HepG2 (cell line): Measurements from ENCODE around the gene ZNF483. TPM values are rescaled to one million over a fixed set of nuclear protein-coding genes. Genes with fewer than 3 reads are reported as not detected.
A peak's percentile ranks its signal among the peaks of the same experiment; 100 is the strongest.

ENCODE experiments used
- AGO1 ChIP-seq: fragments of 200-400 bp; formaldehyde crosslinking; IDR thresholded peaks from 2 replicates; pipeline ENCODE4 v1.6.1; 2017; ENCODE audit warnings: mild to moderate bottlenecking, low read depth, low read length, moderate library complexity; ENCODE audit not compliant: poor library complexity, severe bottlenecking
- CBX1 ChIP-seq: IDR thresholded peaks from one replicate; pipeline ENCODE4 v1.6.1; 2016; ENCODE audit warnings: antibody characterized with exemption, low read depth
- CTCF ChIP-seq: sonication (generic); formaldehyde crosslinking; IDR thresholded peaks from 2 replicates; pipeline ENCODE4 v1.5.0; 2020; ENCODE audit warnings: mild to moderate bottlenecking, missing genetic modification reagents, moderate library complexity
- EHMT2 ChIP-seq: fragments of 200-600 bp; sonication (generic); IDR thresholded peaks from 2 replicates; pipeline ENCODE4 v1.7.0; 2017; ENCODE audit warnings: antibody characterized with exemption, low read depth, low read length, borderline replicate concordance
- FOXP1 ChIP-seq, 2 experiments: fragments of 450-650 bp in 1 of 2; IDR thresholded peaks; 2 replicates each; pipeline ENCODE4 v1.6.1; 2017 to 2018; ENCODE audit warnings: antibody characterized with exemption in 1 of 2
- HIVEP1 ChIP-seq: sonication (generic); formaldehyde crosslinking; IDR thresholded peaks from 2 replicates; pipeline ENCODE4 v1.4.0; 2020; ENCODE audit warnings: mild to moderate bottlenecking, missing genetic modification reagents
- HOXA9 ChIP-seq: sonication (generic); formaldehyde crosslinking; IDR thresholded peaks from 2 replicates; pipeline ENCODE4 v1.8.1; 2022; ENCODE audit warnings: missing genetic modification reagents, mild to moderate bottlenecking, moderate library complexity, borderline replicate concordance
- JUND ChIP-seq: sonication (generic); formaldehyde crosslinking; IDR thresholded peaks from 2 replicates; pipeline ENCODE4 v1.8.0; 2022; ENCODE audit warnings: mild to moderate bottlenecking, missing genetic modification reagents
- KLF13 ChIP-seq: sonication (generic); formaldehyde crosslinking; IDR thresholded peaks from 2 replicates; pipeline ENCODE4 v1.4.0; 2020; ENCODE audit warnings: mild to moderate bottlenecking, missing genetic modification reagents
- TEAD3 ChIP-seq: optimal IDR thresholded peaks from 2 replicates; pipeline ENCODE3; 2016; ENCODE audit warnings: borderline replicate concordance
- THYN1 ChIP-seq: sonication (generic); formaldehyde crosslinking; IDR thresholded peaks from 2 replicates; pipeline ENCODE4 v1.8.1; 2023; ENCODE audit warnings: low read depth, mild to moderate bottlenecking, moderate library complexity, missing genetic modification reagents, borderline replicate concordance
- ZBTB1 ChIP-seq: sonication (generic); formaldehyde crosslinking; IDR thresholded peaks from 2 replicates; pipeline ENCODE4 v1.4.0; 2020; ENCODE audit warnings: missing genetic modification reagents, borderline replicate concordance
- ZBTB7B ChIP-seq: sonication (generic); formaldehyde crosslinking; IDR thresholded peaks from 2 replicates; pipeline ENCODE4 v1.4.0; 2020; ENCODE audit warnings: missing genetic modification reagents
- ZMYM4 ChIP-seq: sonication (generic); formaldehyde crosslinking; IDR thresholded peaks from 2 replicates; pipeline ENCODE4 v1.8.1; 2023; ENCODE audit warnings: mild to moderate bottlenecking, missing genetic modification reagents
- ZNF383 ChIP-seq: sonication (generic); formaldehyde crosslinking; IDR thresholded peaks from 2 replicates; pipeline ENCODE4 v1.4.0; 2020; ENCODE audit warnings: missing genetic modification reagents, mild to moderate bottlenecking, borderline replicate concordance
- ZNF543 ChIP-seq: sonication (generic); formaldehyde crosslinking; IDR thresholded peaks from 2 replicates; pipeline ENCODE4 v1.4.0; 2020; ENCODE audit warnings: mild to moderate bottlenecking, missing genetic modification reagents
- ZNF569 ChIP-seq: sonication (generic); formaldehyde crosslinking; IDR thresholded peaks from 2 replicates; pipeline ENCODE4 v1.5.0; 2020; ENCODE audit warnings: mild to moderate bottlenecking, missing genetic modification reagents, moderate library complexity, borderline replicate concordance
- ZNF605 ChIP-seq: sonication (generic); formaldehyde crosslinking; IDR thresholded peaks from 2 replicates; pipeline ENCODE4 v1.8.0; 2022; ENCODE audit warnings: mild to moderate bottlenecking, missing genetic modification reagents
- ZNF703 ChIP-seq: sonication (generic); formaldehyde crosslinking; IDR thresholded peaks from 2 replicates; pipeline ENCODE4 v1.5.1; 2020; ENCODE audit warnings: missing genetic modification reagents, mild to moderate bottlenecking, moderate library complexity, borderline replicate concordance
- polyA plus RNA-seq, 8 experiments: library from polyadenylated mRNA; depleted of rRNA in 3 of 8; stranded (reverse) in 7 of 8; unstranded in 1 of 8; fragments of >200 nt; fragmentation: Illumina TruSeq in 4 of 8; extraction: Trizol in 4 of 8; gene quantifications; 2 replicates each; pipeline versions ENCODE4 v1.2.1 to v1.2.3, GENCODE V29; 2011 to 2016; ENCODE audit warnings: low read depth in 4 of 8, missing spikeins in 1 of 8, mixed read lengths in 1 of 8; ENCODE audit not compliant: insufficient read depth in 1 of 8
- total RNA-seq, 5 experiments: library from RNA; depleted of rRNA; stranded (reverse); fragments of >200 nt; fragmentation: Illumina TruSeq; extraction: Trizol; gene quantifications; 2 replicates each; pipeline ENCODE4 v1.2.3, GENCODE V29; 2016; ENCODE audit warnings: low read depth in 1 of 5
- TF ChIP-seq, protein P1 (sequence below): sonication (generic); formaldehyde crosslinking; conservative IDR thresholded peaks from 2 replicates; pipeline ENCODE4 v1.8.1; 2023; ENCODE audit warnings: missing genetic modification reagents
- TF ChIP-seq, protein P2 (sequence below): sonication (generic); formaldehyde crosslinking; IDR thresholded peaks from 2 replicates; pipeline ENCODE4 v1.5.0; 2020; ENCODE audit warnings: mild to moderate bottlenecking, missing genetic modification reagents
- TF ChIP-seq, protein P3 (sequence below): sonication (generic); formaldehyde crosslinking; IDR thresholded peaks from 2 replicates; pipeline ENCODE4 v1.4.0; 2020; ENCODE audit warnings: missing genetic modification reagents, mild to moderate bottlenecking, borderline replicate concordance

ZNF483 gene
- total and polyA plus RNA-seq, 2 of the 13 experiments (the other 11 are each of a cell fraction or from before 2014, with no cell fraction given) = 2.0 to 9.5 TPM

DNA sequence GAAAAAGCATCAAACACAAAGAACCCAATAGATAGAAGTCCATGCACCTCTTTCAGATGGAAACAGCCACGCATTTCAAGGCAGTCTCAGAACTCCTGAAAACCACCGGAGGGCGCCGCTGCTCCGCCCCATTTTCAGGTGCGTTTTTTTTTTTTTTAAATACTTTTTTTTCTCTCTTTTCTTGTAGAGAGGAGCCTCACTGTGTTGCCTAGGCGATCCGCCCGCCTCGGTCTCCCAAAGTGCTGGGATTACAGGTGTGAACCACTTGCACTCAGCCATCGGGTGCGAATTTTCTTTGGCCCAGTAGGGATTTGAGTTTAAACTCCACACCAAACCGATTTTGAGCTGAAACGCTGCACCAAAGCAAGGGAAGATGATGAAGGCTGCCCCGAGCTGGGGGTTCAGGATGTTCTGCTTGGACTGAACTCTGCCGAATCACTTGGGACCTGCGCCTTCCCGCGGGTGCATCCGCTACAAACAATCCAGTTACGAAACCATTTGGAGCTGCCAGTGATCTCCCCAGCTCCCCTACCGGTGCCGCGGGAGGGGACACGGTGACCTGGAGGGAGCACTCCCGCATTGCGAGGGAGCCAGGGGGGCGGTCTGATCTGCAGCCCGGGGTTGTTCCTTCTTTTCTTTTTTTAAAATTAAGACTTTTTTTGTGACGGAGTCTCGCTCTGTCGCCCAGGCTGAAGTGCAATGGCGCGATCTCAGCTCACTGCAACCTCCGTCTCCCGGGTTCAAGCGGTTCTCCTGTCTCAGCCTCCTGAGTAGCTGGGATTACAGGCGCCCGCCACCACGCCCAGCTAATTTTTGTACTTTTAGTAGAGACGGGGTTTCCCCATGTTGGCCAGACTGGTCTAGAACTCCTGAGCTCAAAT, 73.1 kb downstream of the ZNF483 start (continued):
- TF ChIP-seq, protein P1, sequence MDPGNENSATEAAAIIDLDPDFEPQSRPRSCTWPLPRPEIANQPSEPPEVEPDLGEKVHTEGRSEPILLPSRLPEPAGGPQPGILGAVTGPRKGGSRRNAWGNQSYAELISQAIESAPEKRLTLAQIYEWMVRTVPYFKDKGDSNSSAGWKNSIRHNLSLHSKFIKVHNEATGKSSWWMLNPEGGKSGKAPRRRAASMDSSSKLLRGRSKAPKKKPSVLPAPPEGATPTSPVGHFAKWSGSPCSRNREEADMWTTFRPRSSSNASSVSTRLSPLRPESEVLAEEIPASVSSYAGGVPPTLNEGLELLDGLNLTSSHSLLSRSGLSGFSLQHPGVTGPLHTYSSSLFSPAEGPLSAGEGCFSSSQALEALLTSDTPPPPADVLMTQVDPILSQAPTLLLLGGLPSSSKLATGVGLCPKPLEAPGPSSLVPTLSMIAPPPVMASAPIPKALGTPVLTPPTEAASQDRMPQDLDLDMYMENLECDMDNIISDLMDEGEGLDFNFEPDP (CRISPR knock-in tag) = 0 out of 2 replicates have a peak, but pooled peaks have one; percentile 15
- TF ChIP-seq HIVEP1 (CRISPR knock-in tag) (peak; percentile 59; the same call in 1 of the 2 replicates), ZNF569 (CRISPR knock-in tag) (no peak), TEAD3 (CRISPR knock-in tag) (peak; percentile 7), JUND (CRISPR knock-in tag) (no peak), THYN1 (CRISPR knock-in tag) (no peak), AGO1 (no peak), HOXA9 (CRISPR knock-in tag) (no peak), ZNF605 (CRISPR knock-in tag) (0 out of 2 replicates have a peak, but pooled peaks have one; percentile 61), CTCF (CRISPR knock-in tag) (peak; percentile 73), EHMT2 (no peak), ZNF703 (no peak), ZNF383 (CRISPR knock-in tag) (no peak), ZBTB1 (CRISPR knock-in tag) (no peak), ZBTB7B (no peak; the same call in 1 of the 2 replicates), CBX1 (no peak), KLF13 (no peak), ZMYM4 (CRISPR knock-in tag) (peak; percentile 23; the same call in 1 of the 2 replicates), ZNF543 (CRISPR knock-in tag) (no peak), FOXP1 (IDR thresholded peaks at IDR 0.05) (no peak), FOXP1 (CRISPR knock-in tag; IDR thresholded peaks at IDR 0.05) (no peak)
- TF ChIP-seq, protein P2, sequence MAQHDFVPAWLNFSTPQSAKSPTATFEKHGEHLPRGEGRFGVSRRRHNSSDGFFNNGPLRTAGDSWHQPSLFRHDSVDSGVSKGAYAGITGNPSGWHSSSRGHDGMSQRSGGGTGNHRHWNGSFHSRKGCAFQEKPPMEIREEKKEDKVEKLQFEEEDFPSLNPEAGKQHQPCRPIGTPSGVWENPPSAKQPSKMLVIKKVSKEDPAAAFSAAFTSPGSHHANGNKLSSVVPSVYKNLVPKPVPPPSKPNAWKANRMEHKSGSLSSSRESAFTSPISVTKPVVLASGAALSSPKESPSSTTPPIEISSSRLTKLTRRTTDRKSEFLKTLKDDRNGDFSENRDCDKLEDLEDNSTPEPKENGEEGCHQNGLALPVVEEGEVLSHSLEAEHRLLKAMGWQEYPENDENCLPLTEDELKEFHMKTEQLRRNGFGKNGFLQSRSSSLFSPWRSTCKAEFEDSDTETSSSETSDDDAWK (CRISPR knock-in tag) = no peak
- TF ChIP-seq, protein P3, sequence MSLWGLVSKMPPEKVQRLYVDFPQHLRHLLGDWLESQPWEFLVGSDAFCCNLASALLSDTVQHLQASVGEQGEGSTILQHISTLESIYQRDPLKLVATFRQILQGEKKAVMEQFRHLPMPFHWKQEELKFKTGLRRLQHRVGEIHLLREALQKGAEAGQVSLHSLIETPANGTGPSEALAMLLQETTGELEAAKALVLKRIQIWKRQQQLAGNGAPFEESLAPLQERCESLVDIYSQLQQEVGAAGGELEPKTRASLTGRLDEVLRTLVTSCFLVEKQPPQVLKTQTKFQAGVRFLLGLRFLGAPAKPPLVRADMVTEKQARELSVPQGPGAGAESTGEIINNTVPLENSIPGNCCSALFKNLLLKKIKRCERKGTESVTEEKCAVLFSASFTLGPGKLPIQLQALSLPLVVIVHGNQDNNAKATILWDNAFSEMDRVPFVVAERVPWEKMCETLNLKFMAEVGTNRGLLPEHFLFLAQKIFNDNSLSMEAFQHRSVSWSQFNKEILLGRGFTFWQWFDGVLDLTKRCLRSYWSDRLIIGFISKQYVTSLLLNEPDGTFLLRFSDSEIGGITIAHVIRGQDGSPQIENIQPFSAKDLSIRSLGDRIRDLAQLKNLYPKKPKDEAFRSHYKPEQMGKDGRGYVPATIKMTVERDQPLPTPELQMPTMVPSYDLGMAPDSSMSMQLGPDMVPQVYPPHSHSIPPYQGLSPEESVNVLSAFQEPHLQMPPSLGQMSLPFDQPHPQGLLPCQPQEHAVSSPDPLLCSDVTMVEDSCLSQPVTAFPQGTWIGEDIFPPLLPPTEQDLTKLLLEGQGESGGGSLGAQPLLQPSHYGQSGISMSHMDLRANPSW (CRISPR knock-in tag) = no peak
